Measurements from ENCODE around the gene UGT1A6.

The UGT1A6 gene

DNA sequence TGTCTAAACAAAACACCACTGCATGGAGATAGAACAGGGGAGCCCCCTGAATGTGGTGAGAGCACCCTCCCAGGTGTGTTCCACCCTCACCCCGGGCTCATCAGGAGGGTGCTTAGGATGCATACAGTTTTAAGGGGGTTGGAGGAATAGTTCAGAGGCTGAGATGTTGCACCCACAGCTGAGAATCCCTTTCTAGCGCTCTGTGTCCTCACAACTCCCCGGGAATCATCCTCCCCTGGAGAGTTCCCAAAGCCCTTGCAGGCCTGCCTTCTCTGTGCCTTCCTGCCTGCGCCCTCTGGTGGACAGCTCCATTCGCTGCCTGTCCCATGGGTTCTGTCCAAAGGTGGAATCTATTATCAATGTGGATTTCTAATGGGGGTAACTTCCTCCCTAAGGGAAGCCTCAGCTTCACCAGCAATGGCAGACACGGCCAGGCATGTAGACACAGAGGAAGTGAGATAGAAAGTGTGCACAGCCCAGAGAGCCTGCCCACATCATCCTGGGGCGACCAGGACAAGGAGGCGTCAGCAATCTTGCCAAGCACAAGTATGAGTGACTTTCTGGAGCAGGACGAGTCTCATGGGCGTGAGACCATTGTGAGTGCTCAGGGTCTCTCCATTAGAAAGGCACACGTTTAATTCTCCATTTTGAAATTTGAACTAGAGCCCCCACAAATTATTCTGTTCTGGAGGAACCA, 18.8 kb downstream of the UGT1A6 start:
- ATAC-seq (ENCODE audit: low read depth) (peak; percentile 91), DNase-seq (ENCODE audit: low spot score) (peak; percentile 80)
- Histone ChIP-seq H3K27me3 (ENCODE audit: insufficient read depth, poor library complexity, severe bottlenecking) (no peaks in the 10 kb centered on the region), H3K27ac (ENCODE audit: poor library complexity, severe bottlenecking) (no peak overlapping the region), H3K4me1 (ENCODE audit: insufficient read depth, poor library complexity, severe bottlenecking) (peaks cover 13% of the 10 kb centered on the region), H3K36me3 (ENCODE audit: low read depth) (no peaks in the 10 kb centered on the region), H3K9me3 (ENCODE audit: severe bottlenecking) (no peaks in the 10 kb centered on the region), H3K4me3 (ENCODE audit: severe bottlenecking) (no peak overlapping the region)
- peak; percentile 91 for TF ChIP-seq CTCF (IDR thresholded peaks at IDR 0.05; ENCODE audit: poor library complexity, severe bottlenecking)

DNA sequence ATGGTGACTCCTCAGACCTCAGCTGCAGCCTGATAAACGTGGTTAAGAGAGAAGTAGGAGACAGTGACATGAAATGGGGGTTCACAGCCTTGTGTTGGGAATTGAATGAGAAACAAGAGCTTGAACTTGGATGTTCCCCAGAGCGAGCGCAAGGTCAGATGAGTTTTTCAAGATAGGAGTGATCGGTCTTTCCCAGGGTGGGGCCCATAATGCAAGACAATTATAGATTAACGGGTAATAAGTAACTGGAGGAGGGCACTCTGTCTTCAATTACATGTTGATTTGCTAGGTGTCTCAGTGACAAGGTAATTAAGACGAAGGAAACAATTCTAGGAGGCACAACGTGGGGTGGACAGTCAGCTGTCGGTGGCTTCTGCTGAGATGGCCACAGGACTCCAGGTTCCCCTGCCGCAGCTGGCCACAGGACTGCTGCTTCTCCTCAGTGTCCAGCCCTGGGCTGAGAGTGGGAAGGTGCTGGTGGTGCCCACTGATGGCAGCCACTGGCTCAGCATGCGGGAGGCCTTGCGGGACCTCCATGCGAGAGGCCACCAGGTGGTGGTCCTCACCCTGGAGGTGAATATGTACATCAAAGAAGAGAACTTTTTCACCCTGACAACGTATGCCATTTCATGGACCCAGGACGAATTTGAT, 20.0 kb downstream of the UGT1A6 start, which contains the start of gene UGT1A5:
Gene UGT1A5 (plus strand): TSS at position 297 of the 651 bp plus-strand sequence. CDS start 85 bp downstream, at position 382.
- H3K27ac ChIP-seq (ENCODE audit: poor library complexity, severe bottlenecking), result no peak within 1 kb of the TSS
- peaks cover 7% of the 10 kb centered on the region for H3K4me1 ChIP-seq (ENCODE audit: insufficient read depth, poor library complexity, severe bottlenecking)
- DNase-seq (ENCODE audit: low spot score) (no peak), ATAC-seq (ENCODE audit: low read depth) (no peak)
- no peak within 1 kb of the TSS for H3K4me3 ChIP-seq (ENCODE audit: severe bottlenecking)
- no peaks in the 10 kb centered on the region for H3K27me3 ChIP-seq (ENCODE audit: insufficient read depth, poor library complexity, severe bottlenecking)
- no peaks in the 10 kb centered on the region for H3K36me3 ChIP-seq (ENCODE audit: low read depth)
- no peak for TF ChIP-seq CTCF (IDR thresholded peaks at IDR 0.05; ENCODE audit: poor library complexity, severe bottlenecking)
- no peaks in the 10 kb centered on the region for H3K9me3 ChIP-seq (ENCODE audit: severe bottlenecking)

DNA sequence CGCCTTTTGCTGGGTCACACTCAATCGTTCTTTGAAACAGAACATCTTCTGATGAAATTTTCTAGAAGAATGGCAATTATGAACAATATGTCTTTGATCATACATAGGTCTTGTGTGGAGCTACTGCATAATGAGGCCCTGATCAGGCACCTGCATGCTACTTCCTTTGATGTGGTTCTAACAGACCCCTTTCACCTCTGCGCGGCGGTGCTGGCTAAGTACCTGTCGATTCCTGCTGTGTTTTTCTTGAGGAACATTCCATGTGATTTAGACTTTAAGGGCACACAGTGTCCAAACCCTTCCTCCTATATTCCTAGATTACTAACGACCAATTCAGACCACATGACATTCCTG, 20.5 kb downstream of the UGT1A6 start:
- no peak for DNase-seq (ENCODE audit: low spot score)
- no peaks in the 10 kb centered on the region for H3K9me3 ChIP-seq (ENCODE audit: severe bottlenecking)
- no peaks in the 10 kb centered on the region for H3K36me3 ChIP-seq (ENCODE audit: low read depth)
- no peak overlapping the region for H3K27ac ChIP-seq (ENCODE audit: poor library complexity, severe bottlenecking)
- H3K4me3 ChIP-seq (ENCODE audit: severe bottlenecking), result no peak overlapping the region
- H3K27me3 ChIP-seq (ENCODE audit: insufficient read depth, poor library complexity, severe bottlenecking), result no peaks in the 10 kb centered on the region
- peaks cover 2% of the 10 kb centered on the region for H3K4me1 ChIP-seq (ENCODE audit: insufficient read depth, poor library complexity, severe bottlenecking)
- no peak for ATAC-seq (ENCODE audit: low read depth)
- TF ChIP-seq CTCF (IDR thresholded peaks at IDR 0.05; ENCODE audit: poor library complexity, severe bottlenecking), result no peak

DNA sequence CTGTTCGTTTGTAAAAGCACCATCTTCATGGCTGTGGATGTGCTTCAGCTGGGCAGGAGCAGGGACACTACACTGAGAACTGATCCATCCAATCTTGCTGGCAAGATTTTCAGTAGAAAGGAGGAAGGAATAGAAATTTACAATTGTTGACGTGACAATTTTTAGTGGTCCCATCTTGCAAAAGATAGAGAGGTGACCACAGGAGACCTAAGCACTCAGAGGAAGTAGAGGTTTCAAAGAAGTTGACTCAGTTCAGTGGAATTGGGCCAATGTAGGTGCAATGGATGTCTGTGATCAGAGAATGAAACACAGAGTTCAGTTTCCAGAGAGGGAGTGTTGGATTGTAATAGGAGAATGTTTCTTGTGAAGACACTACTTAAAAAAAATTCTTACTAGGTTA, 21.4 kb downstream of the UGT1A6 start:
- H3K9me3 ChIP-seq (ENCODE audit: severe bottlenecking), result no peaks in the 10 kb centered on the region
- no peak for TF ChIP-seq CTCF (IDR thresholded peaks at IDR 0.05; ENCODE audit: poor library complexity, severe bottlenecking)
- H3K27ac ChIP-seq (ENCODE audit: poor library complexity, severe bottlenecking), result no peak overlapping the region
- no peak for ATAC-seq (ENCODE audit: low read depth)
- H3K4me1 ChIP-seq (ENCODE audit: insufficient read depth, poor library complexity, severe bottlenecking), result no peaks in the 10 kb centered on the region
- no peaks in the 10 kb centered on the region for H3K36me3 ChIP-seq (ENCODE audit: low read depth)
- no peak overlapping the region for H3K4me3 ChIP-seq (ENCODE audit: severe bottlenecking)
- DNase-seq (ENCODE audit: low spot score), result no peak
- no peaks in the 10 kb centered on the region for H3K27me3 ChIP-seq (ENCODE audit: insufficient read depth, poor library complexity, severe bottlenecking)

DNA sequence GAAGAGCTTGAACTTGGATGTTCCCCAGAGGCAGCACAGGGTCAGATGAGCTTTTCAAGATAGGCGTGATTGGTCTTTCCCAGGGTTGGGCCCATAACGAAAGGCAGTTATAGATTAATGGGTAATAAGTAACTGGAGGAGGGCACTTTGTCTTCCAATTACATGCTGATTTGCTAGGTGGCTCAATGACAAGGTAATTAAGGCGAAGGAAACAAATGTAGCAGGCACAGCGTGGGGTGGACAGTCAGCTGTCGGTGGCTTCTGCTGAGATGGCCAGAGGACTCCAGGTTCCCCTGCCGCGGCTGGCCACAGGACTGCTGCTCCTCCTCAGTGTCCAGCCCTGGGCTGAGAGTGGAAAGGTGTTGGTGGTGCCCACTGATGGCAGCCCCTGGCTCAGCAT, 25.9 kb downstream of the UGT1A6 start, which contains the start of gene UGT1A4:
Gene UGT1A4 (plus strand): TSS at position 185 of the 400 bp plus-strand sequence. CDS start 85 bp downstream, at position 270.
- H3K27me3 ChIP-seq (ENCODE audit: insufficient read depth, poor library complexity, severe bottlenecking), result no peaks in the 10 kb centered on the region
- H3K4me1 ChIP-seq (ENCODE audit: insufficient read depth, poor library complexity, severe bottlenecking), result no peaks in the 10 kb centered on the region
- H3K27ac ChIP-seq (ENCODE audit: poor library complexity, severe bottlenecking), result no peak within 1 kb of the TSS
- no peaks in the 10 kb centered on the region for H3K36me3 ChIP-seq (ENCODE audit: low read depth)
- no peaks in the 10 kb centered on the region for H3K9me3 ChIP-seq (ENCODE audit: severe bottlenecking)
- DNase-seq (ENCODE audit: low spot score) (no peak), ATAC-seq (ENCODE audit: low read depth) (no peak)
- TF ChIP-seq CTCF (IDR thresholded peaks at IDR 0.05; ENCODE audit: poor library complexity, severe bottlenecking), result no peak
- no peak within 1 kb of the TSS for H3K4me3 ChIP-seq (ENCODE audit: severe bottlenecking)

Measured in RWPE2 (cell line).